Measurements from ENCODE around the gene LDLRAD4.

LDLRAD4 gene

GRCh38 chr18:13392029-13392750 is 173.6 kb downstream of the LDLRAD4 start:
- H3K4me2 ChIP-seq, result no peak overlapping the region
- H3K79me2 ChIP-seq (ENCODE audit: insufficient read depth, low read depth), result no peaks in the 10 kb centered on the region
- H3K27ac ChIP-seq, result no peak overlapping the region
- no peak for TF ChIP-seq CTCF (conservative IDR thresholded peaks at IDR 0.05; ENCODE audit: low read depth, low read length)
- no peaks in the 10 kb centered on the region for H3K36me3 ChIP-seq (ENCODE audit: insufficient read depth)
- H2AFZ ChIP-seq (ENCODE audit: low read depth), result no peak overlapping the region
- H3K4me1 ChIP-seq (ENCODE audit: low read depth, poor library complexity, severe bottlenecking), result no peaks in the 10 kb centered on the region
- no peaks in the 10 kb centered on the region for H3K27me3 ChIP-seq (ENCODE audit: insufficient read depth, low read depth)
- no peaks in the 10 kb centered on the region for H4K20me1 ChIP-seq (ENCODE audit: insufficient read depth)
- no peak overlapping the region for H3K4me3 ChIP-seq (IDR thresholded peaks at IDR 0.05; ENCODE audit: insufficient read depth, low read depth, low read length)
- H3K9ac ChIP-seq, result no peak overlapping the region

GRCh38 chr18:13392899-13393298 is 174.3 kb downstream of the LDLRAD4 start:
- no peak overlapping the region for H2AFZ ChIP-seq (ENCODE audit: low read depth)
- no peaks in the 10 kb centered on the region for H3K36me3 ChIP-seq (ENCODE audit: insufficient read depth)
- H3K4me3 ChIP-seq (IDR thresholded peaks at IDR 0.05; ENCODE audit: insufficient read depth, low read depth, low read length), result no peak overlapping the region
- no peak for TF ChIP-seq CTCF (conservative IDR thresholded peaks at IDR 0.05; ENCODE audit: low read depth, low read length)
- no peak overlapping the region for H3K27ac ChIP-seq
- no peak overlapping the region for H3K9ac ChIP-seq
- H3K4me2 ChIP-seq, result no peak overlapping the region
- H3K79me2 ChIP-seq (ENCODE audit: insufficient read depth, low read depth), result no peaks in the 10 kb centered on the region
- H3K27me3 ChIP-seq (ENCODE audit: insufficient read depth, low read depth), result no peaks in the 10 kb centered on the region
- no peaks in the 10 kb centered on the region for H4K20me1 ChIP-seq (ENCODE audit: insufficient read depth)
- H3K4me1 ChIP-seq (ENCODE audit: low read depth, poor library complexity, severe bottlenecking), result no peaks in the 10 kb centered on the region

GRCh38 chr18:13393338-13393737 is 174.8 kb downstream of the LDLRAD4 start:
- no peak overlapping the region for H3K4me2 ChIP-seq
- H4K20me1 ChIP-seq (ENCODE audit: insufficient read depth), result no peaks in the 10 kb centered on the region
- no peak overlapping the region for H3K27ac ChIP-seq
- no peaks in the 10 kb centered on the region for H3K4me1 ChIP-seq (ENCODE audit: low read depth, poor library complexity, severe bottlenecking)
- no peaks in the 10 kb centered on the region for H3K79me2 ChIP-seq (ENCODE audit: insufficient read depth, low read depth)
- no peak overlapping the region for H3K9ac ChIP-seq
- no peak for TF ChIP-seq CTCF (conservative IDR thresholded peaks at IDR 0.05; ENCODE audit: low read depth, low read length)
- H2AFZ ChIP-seq (ENCODE audit: low read depth), result no peak overlapping the region
- H3K4me3 ChIP-seq (IDR thresholded peaks at IDR 0.05; ENCODE audit: insufficient read depth, low read depth, low read length), result no peak overlapping the region
- no peaks in the 10 kb centered on the region for H3K27me3 ChIP-seq (ENCODE audit: insufficient read depth, low read depth)
- H3K36me3 ChIP-seq (ENCODE audit: insufficient read depth), result no peaks in the 10 kb centered on the region

GRCh38 chr18:13394801-13395200 is 176.2 kb downstream of the LDLRAD4 start:
- H3K36me3 ChIP-seq (ENCODE audit: insufficient read depth), result no peaks in the 10 kb centered on the region
- no peaks in the 10 kb centered on the region for H3K27me3 ChIP-seq (ENCODE audit: insufficient read depth, low read depth)
- TF ChIP-seq CTCF (conservative IDR thresholded peaks at IDR 0.05; ENCODE audit: low read depth, low read length), result no peak
- no peak overlapping the region for H3K4me2 ChIP-seq
- no peak overlapping the region for H2AFZ ChIP-seq (ENCODE audit: low read depth)
- H4K20me1 ChIP-seq (ENCODE audit: insufficient read depth), result no peaks in the 10 kb centered on the region
- no peak overlapping the region for H3K9ac ChIP-seq
- H3K27ac ChIP-seq, result no peak overlapping the region
- H3K4me3 ChIP-seq (IDR thresholded peaks at IDR 0.05; ENCODE audit: insufficient read depth, low read depth, low read length), result no peak overlapping the region
- H3K4me1 ChIP-seq (ENCODE audit: low read depth, poor library complexity, severe bottlenecking), result no peaks in the 10 kb centered on the region
- H3K79me2 ChIP-seq (ENCODE audit: insufficient read depth, low read depth), result no peaks in the 10 kb centered on the region
